SK-N-MC (cell line): ENCODE measurements around the gene CORIN.
"Not testable (repeated sequence)": the region's sequence is repeated elsewhere in the genome, so short reads cannot be mapped to it uniquely, and the experiment has no call there.

Source experiments
- EZH2 ChIP-seq: fragments of 200-600 bp; sonication (generic); IDR thresholded peaks from one replicate; pipeline ENCODE4 v1.6.1; 2017; ENCODE audit warnings: antibody characterized with exemption
- POLR2AphosphoS5 ChIP-seq: IDR thresholded peaks from 2 replicates; pipeline ENCODE4 v1.6.1; 2012; ENCODE audit warnings: mild to moderate bottlenecking, low read depth, low read length, borderline replicate concordance

- TF ChIP-seq POLR2AphosphoS5, EZH2: not testable (repeated sequence)
These were observed 287.5 kb downstream of the CORIN start for GRCh38 chr4:47550357-47550756.
